GM20431 (cell line): ENCODE measurements around the gene CAPN2.

ENCODE experiments used
- in situ Hi-C: fragments of 300-500 bp; cut with MseI, MboI; formaldehyde crosslinking; loops from one replicate; pipeline ENCODE4 v1.15.0; 2020; ENCODE audit warnings: low sequenced_read_pairs; ENCODE audit not compliant: unreplicated experiment

Gene CAPN2

GRCh38 chr1:223712194-223712849 is at the start of gene CAPN2:
CAPN2 (plus strand) TSS chr1:223712539; CDS start chr1:223712641, 102 bp downstream.
- in situ Hi-C loops: no loop called here

- in situ Hi-C loops: no loop called here
Measured at GRCh38 chr1:223662943-223663342, 49.4 kb upstream of the CAPN2 start.

GRCh38 chr1:223664106-223664505 is 48.2 kb upstream of the CAPN2 start:
- in situ Hi-C loops: no loop called here

- in situ Hi-C loops: no loop called here
Measured at GRCh38 chr1:223665592-223666312, 46.6 kb upstream of the CAPN2 start, which contains the start of gene CAPN8. CAPN8 (minus strand) TSS chr1:223665701; CDS start chr1:223665646, 55 bp downstream.

GRCh38 chr1:223667484-223668182 is 44.7 kb upstream of the CAPN2 start:
- in situ Hi-C loops: no loop called here

- in situ Hi-C loops: no loop called here
Measured at GRCh38 chr1:223669003-223669795, 43.1 kb upstream of the CAPN2 start.

GRCh38 chr1:223670458-223671159 is 41.7 kb upstream of the CAPN2 start:
- in situ Hi-C loops: no loop called here

- in situ Hi-C loops: no loop called here
Measured at GRCh38 chr1:223674119-223674890, 38.0 kb upstream of the CAPN2 start.

GRCh38 chr1:223678841-223679240 is 33.5 kb upstream of the CAPN2 start:
- in situ Hi-C loops: no loop called here

GRCh38 chr1:223680188-223680587 is 32.2 kb upstream of the CAPN2 start:
- in situ Hi-C loops: loop anchor here (10.0 kb wide), 1 partner anchor 545 kb away; no protein-coding TSS in a partner anchor

- in situ Hi-C loops: loop anchor here (10.0 kb wide), 1 partner anchor 548 kb away; no protein-coding TSS in a partner anchor
Measured at GRCh38 chr1:223682502-223682901, 29.8 kb upstream of the CAPN2 start.

- in situ Hi-C loops: loop anchor here (10.0 kb wide), 1 partner anchor 549 kb away; no protein-coding TSS in a partner anchor
Measured at GRCh38 chr1:223683586-223684487, 28.5 kb upstream of the CAPN2 start.

GRCh38 chr1:223684488-223684792 is 27.9 kb upstream of the CAPN2 start:
- in situ Hi-C loops: loop anchor here (10.0 kb wide), 1 partner anchor 550 kb away; no protein-coding TSS in a partner anchor

GRCh38 chr1:223691121-223691520 is 21.2 kb upstream of the CAPN2 start:
- in situ Hi-C loops: loop anchor here (10.0 kb wide), 1 partner anchor 64 kb away; no protein-coding TSS in a partner anchor

GRCh38 chr1:223695014-223695548 is 17.3 kb upstream of the CAPN2 start:
- in situ Hi-C loops: loop anchor here (10.0 kb wide), 1 partner anchor 60 kb away; no protein-coding TSS in a partner anchor

GRCh38 chr1:223695941-223696340 is 16.4 kb upstream of the CAPN2 start:
- in situ Hi-C loops: loop anchor here (10.0 kb wide), 1 partner anchor 59 kb away; no protein-coding TSS in a partner anchor

GRCh38 chr1:223700388-223700918 is 11.9 kb upstream of the CAPN2 start:
- in situ Hi-C loops: no loop called here
